ENCODE results near the gene ST3GAL4.
A peak's percentile ranks its signal among the peaks of the same experiment; 100 is the strongest.
"Not testable (repeated sequence)": the region's sequence is repeated elsewhere in the genome, so short reads cannot be mapped to it uniquely, and the experiment has no call there.

Gene ST3GAL4

DNA sequence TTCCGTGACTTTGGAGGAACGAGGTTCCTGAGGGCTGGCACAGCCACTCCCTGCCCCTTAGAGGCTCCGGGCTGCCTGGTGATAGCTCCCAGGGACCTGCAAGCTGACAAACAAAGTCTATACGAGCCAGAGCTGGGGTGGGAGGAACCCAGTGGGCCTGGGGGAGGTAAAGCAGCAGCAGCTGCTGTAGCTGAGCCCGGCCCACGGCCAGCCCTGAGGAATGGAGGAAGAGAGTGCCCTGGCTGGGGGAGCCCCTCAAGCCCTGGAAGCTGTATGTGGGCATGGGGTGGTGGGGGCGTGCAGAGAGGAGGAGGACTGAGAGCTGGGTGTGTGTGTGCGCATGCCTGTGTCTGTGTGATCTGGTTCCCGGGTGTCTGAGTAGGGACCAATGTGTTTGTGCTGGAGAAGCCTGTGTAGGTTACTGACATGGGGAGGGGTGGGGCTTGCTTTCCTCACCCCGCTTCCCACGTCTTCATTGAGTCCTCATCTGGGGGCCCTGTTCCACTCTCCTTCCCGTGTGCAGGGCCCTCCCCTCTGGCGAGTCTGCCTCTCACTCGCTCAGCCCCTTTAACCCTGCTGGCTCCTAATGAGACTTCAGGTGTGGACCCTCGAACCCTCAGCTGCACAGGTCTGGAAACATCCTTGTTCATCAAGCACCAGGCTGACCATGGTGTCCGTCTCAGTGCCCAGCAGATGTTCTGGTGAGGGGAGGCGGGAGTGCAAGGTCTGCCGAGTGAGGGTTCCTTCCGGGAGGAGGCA is 10.8 kb downstream of the ST3GAL4 start:
- DNase-seq, result peak; percentile 55

- DNase-seq, result not testable (repeated sequence)
Measured at GRCh38 chr11:126366823-126367654, 11.6 kb downstream of the ST3GAL4 start.

- DNase-seq, result not testable (repeated sequence)
Measured at GRCh38 chr11:126367806-126368205, 12.3 kb downstream of the ST3GAL4 start.

GRCh38 chr11:126368336-126369119 is 13.0 kb downstream of the ST3GAL4 start:
- DNase-seq, result peak; percentile 93

DNA sequence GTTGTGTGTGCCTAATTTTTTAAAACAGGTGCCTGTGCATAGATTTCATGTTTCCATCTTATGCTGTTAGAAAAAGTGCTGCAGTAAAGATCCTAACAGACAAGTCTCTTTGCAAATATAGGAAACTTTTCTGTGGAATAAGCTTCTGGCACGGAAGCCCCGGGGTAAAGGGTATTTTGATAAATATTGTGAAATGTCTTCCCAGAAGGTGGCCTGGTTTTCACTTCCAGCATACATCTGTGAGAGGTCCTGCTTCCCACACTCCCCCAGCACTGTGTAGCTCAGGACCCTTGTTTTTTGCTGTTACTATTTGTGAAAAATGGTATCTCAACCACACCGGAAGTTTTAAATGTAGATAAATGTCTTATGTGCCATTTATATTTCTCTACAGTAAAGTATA is 14.5 kb downstream of the ST3GAL4 start:
- no peak for DNase-seq

DNA sequence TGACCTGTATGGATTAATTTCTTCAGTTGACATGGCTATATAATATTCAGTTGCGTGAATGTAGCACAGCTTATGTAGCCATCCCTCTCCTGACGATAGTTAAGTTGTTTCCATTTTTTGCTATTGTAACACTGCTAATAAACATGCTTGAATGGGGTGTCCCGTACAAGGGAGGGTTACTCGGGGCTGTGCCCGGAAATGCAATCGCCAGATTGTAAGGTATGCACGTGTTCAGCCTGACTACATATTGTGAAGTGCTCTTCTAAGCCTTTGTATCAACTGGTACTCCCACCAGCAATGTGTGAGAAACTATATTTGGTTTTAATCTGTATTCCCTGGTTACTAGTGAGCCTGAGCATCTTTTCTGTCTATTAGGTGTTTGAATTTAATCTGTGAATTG is 16.1 kb downstream of the ST3GAL4 start:
- DNase-seq, result no peak

DNA sequence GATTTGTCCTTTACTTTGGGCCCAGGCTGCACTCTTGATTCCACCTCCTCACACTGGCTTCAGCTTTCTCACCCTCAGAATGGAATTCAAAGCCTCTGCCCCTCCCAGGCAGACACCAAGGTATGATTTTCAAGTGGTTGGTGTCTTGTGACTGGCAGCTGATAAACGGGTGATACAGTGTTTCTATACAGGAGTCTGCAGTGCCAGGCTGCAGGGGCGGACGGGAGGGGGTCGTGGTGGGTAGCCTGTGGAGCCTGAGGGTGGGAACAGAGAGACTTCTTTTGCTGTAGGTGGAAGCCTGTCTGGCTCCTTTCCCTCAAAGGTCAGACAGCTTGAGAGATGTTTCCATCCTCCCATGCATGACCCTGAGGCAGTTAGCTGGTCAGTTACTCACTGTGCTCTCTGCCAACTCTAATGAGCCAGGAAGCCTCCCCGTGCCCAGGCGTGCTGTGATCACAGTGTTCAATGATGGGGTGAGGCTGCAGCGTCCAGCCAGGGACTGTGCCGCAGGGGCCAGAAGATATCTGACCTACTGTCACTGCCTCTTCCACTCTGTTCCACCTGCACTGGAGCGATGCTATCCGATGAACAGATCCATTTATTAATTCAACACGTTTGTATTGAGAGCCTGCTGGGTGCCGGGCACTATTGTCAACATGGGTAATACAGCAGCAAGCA is 18.0 kb downstream of the ST3GAL4 start:
- DNase-seq, result peak; percentile 63

GRCh38 chr11:126374562-126375300 is 19.2 kb downstream of the ST3GAL4 start:
- DNase-seq, result not testable (repeated sequence)

- no peak for DNase-seq
Measured at GRCh38 chr11:126375726-126376125, 20.2 kb downstream of the ST3GAL4 start.

GRCh38 chr11:126378763-126379162 is 23.3 kb downstream of the ST3GAL4 start:
- DNase-seq, result peak; percentile 10

GRCh38 chr11:126380909-126381308 is 25.4 kb downstream of the ST3GAL4 start:
- DNase-seq, result no peak

- DNase-seq, result not testable (repeated sequence)
Measured at GRCh38 chr11:126381960-126382359, 26.5 kb downstream of the ST3GAL4 start.

DNA sequence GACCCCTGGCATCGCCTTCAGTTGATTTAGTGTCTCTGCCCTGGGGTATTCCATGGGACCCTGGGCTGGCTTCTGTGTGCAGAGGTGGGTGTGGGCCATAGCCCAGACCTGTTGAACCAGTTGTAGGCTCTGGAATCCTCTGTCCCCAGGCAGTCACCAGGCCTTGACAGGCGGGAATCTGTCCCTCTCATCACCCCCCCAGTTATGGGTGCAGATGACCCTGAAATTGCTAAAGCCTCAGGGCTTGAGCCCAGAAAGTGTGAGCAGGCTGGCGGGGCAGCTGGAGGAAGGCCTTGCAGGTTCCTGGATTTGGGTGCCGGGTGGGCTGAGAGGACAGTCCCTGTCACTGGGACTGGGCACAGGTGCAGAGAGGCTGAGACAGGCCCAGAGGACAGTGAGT is 27.2 kb downstream of the ST3GAL4 start:
- not testable (repeated sequence) for DNase-seq

DNA sequence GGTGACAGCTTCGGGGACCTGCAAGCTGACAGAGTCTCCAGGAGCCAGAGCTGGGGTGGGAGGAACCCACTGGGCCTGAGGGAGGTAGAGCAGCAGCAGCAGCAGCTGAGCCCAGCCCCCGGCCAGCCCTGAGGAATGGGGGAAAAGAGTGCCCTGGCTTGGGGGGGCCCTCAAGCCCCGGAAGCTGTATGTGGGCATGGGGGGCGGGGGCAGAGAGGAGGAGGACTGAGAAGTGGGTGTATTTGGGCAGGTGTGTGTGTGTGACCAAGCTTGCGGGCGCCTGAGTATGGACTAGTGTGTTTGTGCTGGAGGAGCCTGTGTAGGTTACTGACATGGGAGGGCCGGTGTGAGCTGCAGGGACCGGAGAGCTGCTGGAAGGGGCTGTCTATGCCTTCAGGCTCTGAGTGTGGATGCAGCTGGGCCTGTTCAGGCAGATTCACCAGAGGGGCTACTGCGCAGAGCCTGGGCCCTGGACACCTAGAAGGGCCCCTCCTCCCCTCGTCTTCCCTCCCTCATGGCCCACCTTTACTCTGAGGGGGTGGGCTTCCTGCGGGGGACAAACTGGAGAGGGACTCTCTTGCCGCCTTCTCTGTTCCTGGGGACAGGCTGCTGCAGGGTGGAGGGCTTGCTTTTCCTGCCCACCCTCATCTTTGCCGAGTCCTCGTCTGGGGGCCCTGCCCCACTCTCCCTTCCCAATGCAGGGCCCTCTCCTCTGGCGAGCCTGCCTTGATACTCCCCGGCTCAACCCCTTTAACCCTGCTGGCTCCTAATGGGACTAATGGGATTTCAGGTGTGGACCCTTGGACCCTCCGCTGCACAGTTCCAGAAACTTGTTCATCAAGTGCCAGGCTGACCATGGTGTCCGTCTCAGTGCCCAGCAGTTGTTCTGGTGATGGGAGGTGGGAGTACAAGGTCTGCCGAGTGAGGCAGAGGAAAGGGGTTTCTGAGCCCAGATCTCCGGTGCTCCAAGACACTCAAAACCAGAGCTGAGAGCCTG is 28.2 kb downstream of the ST3GAL4 start:
- DNase-seq, result no peak

DNA sequence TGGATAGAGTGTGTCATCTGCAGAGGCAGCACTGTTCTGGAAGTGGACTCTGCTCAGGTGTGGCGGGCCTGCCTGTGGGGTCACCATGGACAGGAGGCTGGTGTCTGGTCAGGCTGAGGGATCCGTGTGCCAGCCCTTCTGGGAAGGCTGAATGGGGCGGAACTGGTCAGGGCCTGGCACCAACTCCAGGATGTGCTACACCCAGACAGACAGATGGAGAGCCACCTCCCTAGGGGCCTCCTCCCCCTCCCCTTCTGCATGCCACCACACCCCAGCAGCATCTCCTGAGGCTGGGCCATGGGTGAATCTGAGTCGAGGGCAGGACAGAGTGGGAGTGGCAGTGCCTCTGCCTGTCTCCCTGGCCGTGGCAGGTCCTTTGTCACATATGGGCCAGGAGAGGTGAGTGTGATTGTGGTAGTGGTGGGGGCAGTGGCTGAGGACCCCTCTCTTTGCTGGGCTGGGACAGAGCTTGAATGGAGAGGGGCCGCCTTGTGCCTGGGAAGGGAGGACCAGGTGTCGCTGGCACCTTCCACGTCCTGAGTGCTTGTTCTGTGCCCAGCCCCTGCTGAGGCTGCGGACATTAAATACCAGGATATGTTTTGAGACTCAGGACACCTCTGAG is 29.1 kb downstream of the ST3GAL4 start:
- no peak for DNase-seq

GRCh38 chr11:126385991-126386728 is 30.7 kb downstream of the ST3GAL4 start:
- no peak for DNase-seq

DNA sequence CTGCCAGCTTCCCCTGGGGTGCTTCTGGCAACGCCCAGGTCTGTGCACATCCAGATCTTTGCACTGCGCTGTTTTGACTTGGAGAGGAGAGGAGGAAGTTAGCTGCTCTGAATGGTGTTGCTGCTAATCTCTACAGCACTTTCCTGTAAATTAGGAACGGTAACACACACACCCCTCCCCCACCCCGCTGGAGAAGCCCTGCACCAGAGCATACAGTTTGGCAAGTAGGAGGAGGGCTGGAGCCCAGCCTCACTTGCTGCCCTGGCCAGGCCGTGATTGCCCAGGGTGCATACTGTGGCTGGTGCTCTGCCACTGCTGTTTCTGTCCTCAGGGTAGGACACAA is 31.2 kb downstream of the ST3GAL4 start:
- DNase-seq, result peak; percentile 87

GRCh38 chr11:126387857-126388256 is 32.4 kb downstream of the ST3GAL4 start:
- no peak for DNase-seq

DNA sequence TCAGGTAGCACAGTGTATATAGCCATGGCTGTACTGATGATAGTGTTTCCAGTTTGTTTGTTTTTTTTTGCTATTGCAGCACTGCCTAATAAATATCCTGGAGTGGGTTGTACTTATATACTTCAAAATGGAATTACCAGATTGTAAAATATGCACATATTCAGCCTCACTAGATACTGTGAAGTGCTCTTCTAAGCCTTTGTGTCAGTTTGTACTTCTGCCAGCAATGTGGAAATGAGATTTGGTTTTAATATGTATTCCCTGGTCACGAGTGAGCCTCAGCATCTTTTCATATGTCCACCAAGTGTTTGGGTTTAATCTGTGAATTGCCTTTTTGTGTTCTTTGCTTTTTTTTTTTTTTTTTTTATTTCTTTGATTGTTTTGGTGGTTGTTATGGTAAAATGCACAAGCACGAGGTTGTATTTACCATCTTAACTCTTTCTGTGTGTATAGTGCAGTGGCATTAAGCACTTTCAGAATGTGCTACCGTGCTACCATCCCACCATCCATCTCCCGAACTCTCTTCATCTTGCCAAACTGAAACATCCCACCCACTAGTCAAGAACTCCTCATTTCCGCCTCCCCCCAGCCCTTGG is 34.9 kb downstream of the ST3GAL4 start:
- no peak for DNase-seq

All from NCI-H345 (cell line).